ENCODE measurements around the gene CWC27.
"Not testable (repeated sequence)": the region's sequence is repeated elsewhere in the genome, so short reads cannot be mapped to it uniquely, and the experiment has no call there.

CWC27 gene

GRCh38 chr5:64789457-64789856, 20.7 kb downstream of the CWC27 start:
- no peak for DNase-seq (ENCODE audit: low spot score)

GRCh38 chr5:64790210-64790609, 21.5 kb downstream of the CWC27 start:
- DNase-seq (ENCODE audit: low spot score) = no peak

- no peak for DNase-seq (ENCODE audit: low spot score)
Observed at GRCh38 chr5:64792469-64792868, 23.7 kb downstream of the CWC27 start.

GRCh38 chr5:64794053-64794770, 25.5 kb downstream of the CWC27 start:
- DNase-seq (ENCODE audit: low spot score) = no peak

- DNase-seq (ENCODE audit: low spot score) = no peak
Observed at GRCh38 chr5:64796301-64796700, 27.6 kb downstream of the CWC27 start.

GRCh38 chr5:64800926-64801325, 32.2 kb downstream of the CWC27 start:
- no peak for DNase-seq (ENCODE audit: low spot score)

GRCh38 chr5:64806537-64806936, 37.8 kb downstream of the CWC27 start:
- no peak for DNase-seq (ENCODE audit: low spot score)

GRCh38 chr5:64807520-64807919, 38.8 kb downstream of the CWC27 start:
- no peak for DNase-seq (ENCODE audit: low spot score)

GRCh38 chr5:64811050-64811640, 42.4 kb downstream of the CWC27 start:
- DNase-seq (ENCODE audit: low spot score) = peak; percentile 5

- no peak for DNase-seq (ENCODE audit: low spot score)
Observed at GRCh38 chr5:64814073-64814472, 45.3 kb downstream of the CWC27 start.

GRCh38 chr5:64818245-64818644, 49.5 kb downstream of the CWC27 start:
- no peak for DNase-seq (ENCODE audit: low spot score)

GRCh38 chr5:64819345-64819744, 50.6 kb downstream of the CWC27 start:
- not testable (repeated sequence) for DNase-seq (ENCODE audit: low spot score)

- no peak for DNase-seq (ENCODE audit: low spot score)
Observed at GRCh38 chr5:64822320-64822719, 53.6 kb downstream of the CWC27 start.

- DNase-seq (ENCODE audit: low spot score) = no peak
Observed at GRCh38 chr5:64826541-64826940, 57.8 kb downstream of the CWC27 start.

- DNase-seq (ENCODE audit: low spot score) = no peak
Observed at GRCh38 chr5:64827703-64828102, 59.0 kb downstream of the CWC27 start.

- not testable (repeated sequence) for DNase-seq (ENCODE audit: low spot score)
Observed at GRCh38 chr5:64830650-64831049, 61.9 kb downstream of the CWC27 start.

GRCh38 chr5:64831996-64832395, 63.3 kb downstream of the CWC27 start:
- no peak for DNase-seq (ENCODE audit: low spot score)

- DNase-seq (ENCODE audit: low spot score) = no peak
Observed at GRCh38 chr5:64834037-64834436, 65.3 kb downstream of the CWC27 start.

GRCh38 chr5:64834611-64835010, 65.9 kb downstream of the CWC27 start:
- DNase-seq (ENCODE audit: low spot score) = no peak

GRCh38 chr5:64835266-64835665, 66.5 kb downstream of the CWC27 start:
- no peak for DNase-seq (ENCODE audit: low spot score)

GRCh38 chr5:64836190-64836755, 67.5 kb downstream of the CWC27 start:
- DNase-seq (ENCODE audit: low spot score) = no peak

GRCh38 chr5:64836786-64837185, 68.1 kb downstream of the CWC27 start:
- no peak for DNase-seq (ENCODE audit: low spot score)

GRCh38 chr5:64838376-64838775, 69.6 kb downstream of the CWC27 start:
- DNase-seq (ENCODE audit: low spot score) = no peak

GRCh38 chr5:64838803-64839202, 70.1 kb downstream of the CWC27 start:
- DNase-seq (ENCODE audit: low spot score) = no peak
